NT2/D1 (cell line): Measurements from ENCODE around the gene TM4SF5.
"Not testable (repeated sequence)": the region's sequence is repeated elsewhere in the genome, so short reads cannot be mapped to it uniquely, and the experiment has no call there.

Experiments
- DNase-seq: peaks from one replicate; pipeline ENCODE4 v3.0.0-alpha.2; 2011; ENCODE audit warnings: low read depth, low spot score
- H3K27me3 ChIP-seq: 2 replicates; pipeline ENCODE4 v1.6.0; 2011; ENCODE audit warnings: mild to moderate bottlenecking; ENCODE audit not compliant: insufficient read length, insufficient read depth
- H3K36me3 ChIP-seq: 2 replicates; pipeline ENCODE4 v1.6.1; 2011; ENCODE audit warnings: mild to moderate bottlenecking, low read length, mixed read lengths; ENCODE audit not compliant: insufficient read depth, insufficient read length
- H3K4me1 ChIP-seq: 2 replicates; pipeline ENCODE4 v1.5.1; 2011; ENCODE audit not compliant: insufficient read depth, insufficient read length
- H3K4me3 ChIP-seq: 2 replicates; pipeline ENCODE4 v1.5.1; 2011; ENCODE audit warnings: low read depth; ENCODE audit not compliant: insufficient read length
- H3K9ac ChIP-seq: 2 replicates; pipeline ENCODE4 v1.6.0; 2011; ENCODE audit warnings: low read depth; ENCODE audit not compliant: insufficient read length
- H3K9me3 ChIP-seq: 2 replicates; pipeline ENCODE4 v1.5.1; 2011; ENCODE audit warnings: mild to moderate bottlenecking, low read length; ENCODE audit not compliant: insufficient read depth
- SUZ12 ChIP-seq: IDR thresholded peaks from 2 replicates; pipeline ENCODE4 v1.6.1; 2011; ENCODE audit not compliant: insufficient read length, insufficient read depth; ENCODE audit errors: extremely low read depth
- YY1 ChIP-seq: IDR thresholded peaks from 2 replicates; pipeline ENCODE4 v1.6.1; 2011; ENCODE audit not compliant: insufficient read length, insufficient read depth
- ZNF274 ChIP-seq: IDR thresholded peaks from 2 replicates; pipeline ENCODE4 v1.6.1; 2011; ENCODE audit warnings: mild to moderate bottlenecking, low read depth, low read length

Gene TM4SF5

GRCh38 chr17:4822835-4823234 is 51.1 kb downstream of the TM4SF5 start:
- H3K36me3 ChIP-seq, result peaks cover 37% of the 10 kb centered on the region
- H3K27me3 ChIP-seq, result no peaks in the 10 kb centered on the region
- H3K9ac ChIP-seq, result no peak overlapping the region
- TF ChIP-seq YY1 (no peak), ZNF274 (no peak), SUZ12 (no peak)
- no peak overlapping the region for H3K4me3 ChIP-seq
- no peak for DNase-seq
- no peaks in the 10 kb centered on the region for H3K4me1 ChIP-seq
- H3K9me3 ChIP-seq, result no peaks in the 10 kb centered on the region

DNA sequence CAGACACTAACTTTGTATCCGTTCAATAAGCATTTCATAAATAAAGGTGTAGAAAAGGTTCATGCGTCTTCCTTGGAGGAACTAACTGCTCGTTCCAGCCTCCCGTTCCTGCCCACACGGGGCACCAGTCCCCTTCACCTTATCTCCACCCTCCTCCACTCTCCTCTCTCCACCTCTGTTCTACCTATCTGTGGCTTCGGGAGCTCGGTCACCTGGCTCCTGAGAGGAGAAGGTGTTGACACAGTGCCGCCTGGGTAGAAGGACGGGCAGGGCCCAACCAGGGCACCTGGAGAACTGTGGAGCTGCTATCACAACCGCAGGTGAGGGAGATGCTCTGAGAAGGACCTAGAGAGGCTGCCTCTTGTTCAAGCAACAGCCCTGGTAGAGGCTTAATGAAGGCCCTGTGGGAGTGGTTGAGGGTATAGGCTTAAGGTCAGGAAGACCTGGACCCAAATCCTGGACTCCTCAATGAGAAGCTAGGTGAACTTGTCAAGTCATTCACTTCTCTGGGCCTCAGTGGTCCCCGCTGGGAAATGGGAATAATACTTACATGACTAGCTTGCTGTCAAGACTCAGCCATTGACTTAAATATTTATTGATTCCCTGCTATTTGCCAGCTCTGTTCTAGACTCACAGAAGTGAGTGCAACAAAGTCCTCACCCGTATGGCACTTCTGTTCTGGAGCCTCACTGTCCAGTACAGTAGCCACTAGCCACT is 51.8 kb downstream of the TM4SF5 start:
- Histone ChIP-seq H3K9ac (no peak overlapping the region), H3K27me3 (no peaks in the 10 kb centered on the region), H3K4me3 (no peak overlapping the region), H3K4me1 (no peaks in the 10 kb centered on the region), H3K36me3 (peaks cover 30% of the 10 kb centered on the region), H3K9me3 (no peaks in the 10 kb centered on the region)
- no peak for TF ChIP-seq SUZ12
- TF ChIP-seq ZNF274, result no peak
- no peak for TF ChIP-seq YY1
- no peak for DNase-seq

DNA sequence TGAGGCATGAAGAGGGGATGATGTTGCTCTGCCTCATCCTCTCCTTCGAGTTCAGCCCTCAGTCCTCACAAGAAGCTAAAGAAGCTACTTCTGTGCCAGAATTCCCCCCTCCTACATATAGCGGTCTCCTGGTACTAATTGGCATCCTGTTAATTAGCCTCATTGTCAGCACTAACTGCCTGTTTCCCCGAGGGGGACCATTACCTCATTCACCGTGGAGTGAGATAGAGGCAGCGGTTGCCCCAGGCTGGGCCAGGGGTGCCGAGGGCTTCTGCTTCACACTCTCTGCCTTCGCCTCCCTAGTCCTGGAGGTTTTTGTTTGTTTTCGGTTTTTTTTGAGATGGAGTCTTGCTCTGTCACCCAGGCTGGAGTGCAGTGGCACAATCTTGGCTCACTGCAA is 55.7 kb downstream of the TM4SF5 start:
- no peak overlapping the region for H3K9ac ChIP-seq
- no peak for DNase-seq
- peaks cover 15% of the 10 kb centered on the region for H3K36me3 ChIP-seq
- H3K4me3 ChIP-seq, result no peak overlapping the region
- H3K9me3 ChIP-seq, result no peaks in the 10 kb centered on the region
- TF ChIP-seq SUZ12 (no peak), YY1 (no peak), ZNF274 (no peak)
- no peaks in the 10 kb centered on the region for H3K27me3 ChIP-seq
- no peaks in the 10 kb centered on the region for H3K4me1 ChIP-seq

DNA sequence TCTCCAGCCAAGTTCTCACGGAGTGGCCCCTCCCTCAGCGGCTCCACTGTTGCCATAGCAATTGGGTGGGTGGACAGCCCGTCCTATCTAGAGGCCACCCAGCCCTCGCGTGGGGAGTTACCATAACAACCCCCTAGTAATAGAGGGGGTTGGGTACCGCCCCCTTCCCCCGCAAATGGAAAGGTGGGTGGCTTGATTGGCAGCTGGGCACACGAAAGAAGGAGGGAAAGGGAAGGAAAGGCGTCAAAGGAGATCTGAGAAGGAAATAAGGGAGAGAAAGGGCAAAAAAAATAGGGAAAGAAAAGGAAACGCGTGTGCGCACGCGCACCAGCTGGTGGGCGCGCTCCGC is 61.1 kb downstream of the TM4SF5 start:
- H3K4me1 ChIP-seq, H3K27me3 ChIP-seq, H3K9me3 ChIP-seq, DNase-seq, H3K36me3 ChIP-seq: not testable (repeated sequence)
- peak overlapping the region; percentile 73 for H3K4me3 ChIP-seq
- peak overlapping the region; percentile 85 for H3K9ac ChIP-seq
